Inflammatory macrophage treated with lipopolysaccharide for 4 hours (primary cell): ENCODE measurements around the gene WSB2.
"Not testable (repeated sequence)": the region's sequence is repeated elsewhere in the genome, so short reads cannot be mapped to it uniquely, and the experiment has no call there.

Experiments
- DNase-seq: peaks from one replicate; pipeline ENCODE4 v3.0.0-alpha.2; 2020

The WSB2 gene

GRCh38 chr12:118061011-118061872, at the start of gene WSB2:
WSB2 (minus strand) TSS chr12:118061179; CDS start chr12:118061048, 131 bp downstream.
- peak; percentile 83 for DNase-seq

GRCh38 chr12:118109088-118109487, 48.1 kb upstream of the WSB2 start:
- DNase-seq = no peak

GRCh38 chr12:118107694-118108093, 46.7 kb upstream of the WSB2 start:
- DNase-seq = no peak

- DNase-seq = no peak
Observed at GRCh38 chr12:118107011-118107410, 46.0 kb upstream of the WSB2 start.

- DNase-seq = peak; percentile 43
Observed at GRCh38 chr12:118103601-118104382, 42.8 kb upstream of the WSB2 start, which contains the start of gene VSIG10. VSIG10 (minus strand) TSS chr12:118104011; CDS start chr12:118103671, 340 bp downstream.

- no peak for DNase-seq
Observed at GRCh38 chr12:118103201-118103600, 42.2 kb upstream of the WSB2 start.

- no peak for DNase-seq
Observed at GRCh38 chr12:118102609-118103008, 41.6 kb upstream of the WSB2 start.

- DNase-seq = no peak
Observed at GRCh38 chr12:118102070-118102469, 41.1 kb upstream of the WSB2 start.

- DNase-seq = no peak
Observed at GRCh38 chr12:118101051-118101450, 40.1 kb upstream of the WSB2 start.

- no peak for DNase-seq
Observed at GRCh38 chr12:118098911-118099671, 38.1 kb upstream of the WSB2 start.

- DNase-seq = no peak
Observed at GRCh38 chr12:118098401-118098800, 37.4 kb upstream of the WSB2 start.

GRCh38 chr12:118094039-118094438, 33.1 kb upstream of the WSB2 start:
- no peak for DNase-seq

- no peak for DNase-seq
Observed at GRCh38 chr12:118089782-118090181, 28.8 kb upstream of the WSB2 start.

GRCh38 chr12:118082161-118082560, 21.2 kb upstream of the WSB2 start:
- no peak for DNase-seq

GRCh38 chr12:118081521-118081920, 20.5 kb upstream of the WSB2 start:
- not testable (repeated sequence) for DNase-seq

GRCh38 chr12:118073768-118074167, 12.8 kb upstream of the WSB2 start:
- DNase-seq = no peak

- DNase-seq = no peak
Observed at GRCh38 chr12:118070650-118071049, 9.7 kb upstream of the WSB2 start.

GRCh38 chr12:118068445-118068844, 7.5 kb upstream of the WSB2 start:
- DNase-seq = peak; percentile 43

- peak; percentile 41 for DNase-seq
Observed at GRCh38 chr12:118065380-118065779, 4.4 kb upstream of the WSB2 start.

- peak; percentile 41 for DNase-seq
Observed at GRCh38 chr12:118064608-118065007, 3.6 kb upstream of the WSB2 start.

- peak; percentile 60 for DNase-seq
Observed at GRCh38 chr12:118063576-118064391, 2.8 kb upstream of the WSB2 start.
